HepG2 (cell line): Measurements from ENCODE around the gene THRSP. TPM values are rescaled to one million over a fixed set of nuclear protein-coding genes. Genes with fewer than 3 reads are reported as not detected.

Experiments used
- ATAC-seq: fragments of 200-7000 bp; cut with Tn5 transposase; 3 replicates; pipeline ENCODE4 v1.9.1; 2020; ENCODE audit warnings: mild to moderate bottlenecking, moderate library complexity
- BruUV-seq: library from RNA; stranded (reverse); fragments of 400-500 nt; replicated peaks from 2 replicates; lab custom pipeline; 2021; lab: Mats Ljungman, UMichigan
- CTCF ChIA-PET: fragments of 300-600 bp; formaldehyde crosslinking; extraction: SDS; loops from one replicate; lab custom pipeline; 2021; ENCODE audit warnings: low total read pairs, inconsistent platforms, low intra/inter-chr PET ratio; lab: Yijun Ruan, JAX
- POLR2A ChIA-PET: fragments of 350-600 bp; sonication (Branson Sonifier 250); formaldehyde crosslinking; loops from one replicate; lab custom pipeline; 2020; ENCODE audit warnings: antibody characterized with exemption, inconsistent platforms; lab: Yijun Ruan, JAX
- DNase-seq: peaks from one replicate; pipeline ENCODE4 v3.0.0-alpha.2; 2015; ENCODE audit warnings: low spot score
- FAIRE-seq: peaks from 3 replicates; lab custom pipeline; 2011; peaks lifted over from hg19 to GRCh38; lab: Jason Lieb, UNC
- H2AFZ ChIP-seq: one replicate; pipeline ENCODE4 v1.6.1; 2011; ENCODE audit warnings: low read length, inconsistent platforms
- H3K27ac ChIP-seq: fragments of 300-600 bp; 3 replicates; pipeline ENCODE4 v1.8.0; 2011; ENCODE audit warnings: mixed run types, mild to moderate bottlenecking, mixed read lengths, low read length, inconsistent platforms; ENCODE audit not compliant: insufficient read depth; ENCODE audit errors: extremely low read length
- H3K27me3 ChIP-seq, 2 experiments: fragments of 200-600 bp in 1 of 2; 2 replicates in 1 of 2; 3 replicates in 1 of 2; pipeline versions ENCODE4 v1.6.0 to v1.8.0; 2011; ENCODE audit warnings: low read length in 2 of 2, mild to moderate bottlenecking in 2 of 2, moderate library complexity in 2 of 2, inconsistent platforms in 1 of 2; ENCODE audit not compliant: insufficient read depth in 2 of 2, control insufficient read depth in 1 of 2
- H3K36me3 ChIP-seq, 2 experiments: fragments of 200-600 bp in 1 of 2; replicated peaks in 1 of 2; 2 replicates in 1 of 2; 3 replicates in 1 of 2; pipeline versions ENCODE4 v1.5.1 to v1.8.0; 2011; ENCODE audit warnings: low read length in 2 of 2, inconsistent platforms in 1 of 2; ENCODE audit not compliant: insufficient read depth in 2 of 2, control insufficient read depth in 1 of 2
- H3K4me1 ChIP-seq: 2 replicates; pipeline ENCODE4 v1.5.1; 2012; ENCODE audit warnings: low read length, inconsistent platforms; ENCODE audit not compliant: insufficient read depth
- H3K4me2 ChIP-seq: 2 replicates; pipeline ENCODE4 v1.6.0; 2011; ENCODE audit warnings: low read depth, low read length, inconsistent platforms
- H3K4me3 ChIP-seq, 3 experiments: fragments of 200-600 bp in 1 of 3; sonication (generic), shearing (Covaris generic) in 1 of 3; replicated peaks in 1 of 3; 2 replicates each; pipeline ENCODE4 v1.5.1; 2011 to 2016; ENCODE audit warnings: low read length in 3 of 3, inconsistent platforms in 2 of 3, low read depth in 2 of 3, mild to moderate bottlenecking in 2 of 3, control low read depth in 1 of 3, mixed read lengths in 1 of 3; ENCODE audit not compliant: insufficient read depth in 1 of 3
- H3K79me2 ChIP-seq: one replicate; pipeline ENCODE4 v1.6.1; 2011; ENCODE audit warnings: low read length, inconsistent platforms; ENCODE audit not compliant: insufficient read depth
- H3K9ac ChIP-seq: 2 replicates; pipeline ENCODE4 v1.6.0; 2011; ENCODE audit warnings: mild to moderate bottlenecking, low read depth, low read length, inconsistent platforms; ENCODE audit not compliant: insufficient read depth
- H3K9me3 ChIP-seq: 2 replicates; pipeline ENCODE4 v1.5.1; 2012; ENCODE audit warnings: mild to moderate bottlenecking, low read length
- H4K20me1 ChIP-seq: 2 replicates; pipeline ENCODE4 v1.6.0; 2011; ENCODE audit warnings: inconsistent platforms, mild to moderate bottlenecking, low read length, moderate library complexity; ENCODE audit not compliant: insufficient read depth
- ARID2 ChIP-seq: sonication (generic); formaldehyde crosslinking; IDR thresholded peaks from 2 replicates; pipeline ENCODE4 v1.8.1; 2022; ENCODE audit warnings: mild to moderate bottlenecking, missing genetic modification reagents, borderline replicate concordance
- ATF4 ChIP-seq, 2 experiments: fragments of 450-650 bp in 1 of 2; sonication (generic) in 1 of 2; formaldehyde crosslinking; IDR thresholded peaks; 2 replicates each; pipeline versions ENCODE4 v1.5.0 to v1.8.0; 2020 to 2022; ENCODE audit warnings: mild to moderate bottlenecking in 1 of 2, missing genetic modification reagents in 1 of 2
- E2F1 ChIP-seq: sonication (generic); formaldehyde crosslinking; IDR thresholded peaks from 2 replicates; pipeline ENCODE4 v1.5.0; 2020; ENCODE audit warnings: missing genetic modification reagents
- HDAC1 ChIP-seq: sonication (generic); formaldehyde crosslinking; IDR thresholded peaks from 2 replicates; pipeline ENCODE4 v1.5.1; 2020; ENCODE audit warnings: mild to moderate bottlenecking, missing genetic modification reagents
- MIER3 ChIP-seq: IDR thresholded peaks from 2 replicates; pipeline ENCODE4 v1.6.1; 2016; ENCODE audit warnings: missing compliant biosample characterization, borderline replicate concordance
- MTA1 ChIP-seq: sonication (generic); formaldehyde crosslinking; IDR thresholded peaks from 2 replicates; pipeline ENCODE4 v1.4.0; 2020; ENCODE audit warnings: missing genetic modification reagents, mild to moderate bottlenecking, borderline replicate concordance
- MTF2 ChIP-seq: sonication (generic); formaldehyde crosslinking; IDR thresholded peaks from 2 replicates; pipeline ENCODE4 v1.5.0; 2020; ENCODE audit warnings: missing genetic modification reagents, borderline replicate concordance
- NKX3-1 ChIP-seq: sonication (generic); formaldehyde crosslinking; IDR thresholded peaks from 2 replicates; pipeline ENCODE4 v1.5.0; 2020; ENCODE audit warnings: missing genetic modification reagents
- SMC3 ChIP-seq: IDR thresholded peaks from 2 replicates; pipeline ENCODE4 v1.6.1; 2011; ENCODE audit warnings: low read length, improper control_type of control experiment
- TCF12 ChIP-seq, 2 experiments: fragments of 450-650 bp in 1 of 2; sonication (generic) in 1 of 2; formaldehyde crosslinking in 1 of 2; IDR thresholded peaks; 2 replicates each; pipeline versions ENCODE4 v1.6.1 to v1.8.0; 2017 to 2022; ENCODE audit warnings: antibody characterized with exemption in 1 of 2, mild to moderate bottlenecking in 1 of 2, missing genetic modification reagents in 1 of 2, moderate library complexity in 1 of 2
- TEAD3 ChIP-seq: optimal IDR thresholded peaks from 2 replicates; pipeline ENCODE3; 2016; ENCODE audit warnings: borderline replicate concordance
- ZNF138 ChIP-seq: sonication (generic); formaldehyde crosslinking; IDR thresholded peaks from 2 replicates; pipeline ENCODE4 v1.5.0; 2020; ENCODE audit warnings: mild to moderate bottlenecking, low read depth, missing genetic modification reagents
- ZNF292 ChIP-seq: sonication (generic); formaldehyde crosslinking; IDR thresholded peaks from 2 replicates; pipeline ENCODE4 v1.8.1; 2022; ENCODE audit warnings: mild to moderate bottlenecking, low read depth, missing genetic modification reagents, borderline replicate concordance
- ZNF468 ChIP-seq: sonication (generic); formaldehyde crosslinking; IDR thresholded peaks from 2 replicates; pipeline ENCODE4 v1.8.0; 2022; ENCODE audit warnings: mild to moderate bottlenecking, moderate library complexity, missing genetic modification reagents
- ZNF746 ChIP-seq: sonication (generic); formaldehyde crosslinking; IDR thresholded peaks from 2 replicates; pipeline ENCODE4 v1.8.0; 2022; ENCODE audit warnings: mild to moderate bottlenecking, missing genetic modification reagents
- ZSCAN22 ChIP-seq: sonication (generic); formaldehyde crosslinking; IDR thresholded peaks from 2 replicates; pipeline ENCODE4 v1.4.0; 2020; ENCODE audit warnings: mild to moderate bottlenecking, missing genetic modification reagents
- WGBS: methylation state at CpG from one replicate; pipeline ENCODE4 v1.1.6; 2017; ENCODE audit warnings: low lambda C conversion rate; 5-methylcytosine and 5-hydroxymethylcytosine counted together
- in situ Hi-C: cut with HindIII; loops from 2 replicates; pipeline ENCODE4 v1.10.0; 2017; ENCODE audit warnings: low pct_unique_long_range_greater_than_20kb; ENCODE audit not compliant: extremely low pct_ligation_motif_present
- intact Hi-C: fragments of 100-400 bp; cut with micrococcal nuclease; formaldehyde crosslinking; loops from one replicate; pipeline ENCODE4 v1.10.0; 2022; ENCODE audit not compliant: unreplicated experiment
- polyA plus RNA-seq, 8 experiments: library from polyadenylated mRNA; depleted of rRNA in 3 of 8; stranded (reverse) in 7 of 8; unstranded in 1 of 8; fragments of >200 nt; fragmentation: Illumina TruSeq in 4 of 8; extraction: Trizol in 4 of 8; gene quantifications; 2 replicates each; pipeline versions ENCODE4 v1.2.1 to v1.2.3, GENCODE V29; 2011 to 2016; ENCODE audit warnings: low read depth in 4 of 8, missing spikeins in 1 of 8, mixed read lengths in 1 of 8; ENCODE audit not compliant: insufficient read depth in 1 of 8
- total RNA-seq, 5 experiments: library from RNA; depleted of rRNA; stranded (reverse); fragments of >200 nt; fragmentation: Illumina TruSeq; extraction: Trizol; gene quantifications; 2 replicates each; pipeline ENCODE4 v1.2.3, GENCODE V29; 2016; ENCODE audit warnings: low read depth in 1 of 5

Gene THRSP
- total and polyA plus RNA-seq, 2 of the 13 experiments (the other 11 are each of a cell fraction or from before 2014, with no cell fraction given): 0.13 to 0.58 TPM

GRCh38 chr11:78022397-78023396 is 41.0 kb upstream of the THRSP start, which contains the start of gene KCTD14:
TSS of gene KCTD14 (minus strand) at chr11:78023276. CDS start at chr11:78023249, 27 bp downstream.
- Histone ChIP-seq H2AFZ (no peak within 1 kb of the TSS), H3K79me2 (no peaks in the 10 kb centered on the region), H3K4me1 (peaks cover 50% of the 10 kb centered on the region), H3K27me3 (no peaks in the 10 kb centered on the region), H3K9me3 (no peaks in the 10 kb centered on the region), H3K36me3 (no peaks in the 10 kb centered on the region), H4K20me1 (no peaks in the 10 kb centered on the region), H3K4me3 (peak within 1 kb of the TSS; percentile 56 to 79 (median 67)), H3K27ac (peak within 1 kb of the TSS; percentile 63), H3K4me2 (peak within 1 kb of the TSS; percentile 82), H3K9ac (peak within 1 kb of the TSS; percentile 74)
- in situ Hi-C loops: no loop called here
- peak; percentile 94 for ATAC-seq
- BruUV-seq: no TSS peak
- peak; percentile 39 for FAIRE-seq
- 7% methylated on average over 27 of the region's 37 CpGs for WGBS
- intact Hi-C loops: no loop called here
- DNase-seq: peak; percentile 53
- ChIA-PET CTCF (no interaction called here), POLR2A (interaction anchor here (1.0 to 4.8 kb wide), 3 partner anchors 17 to 28 kb away, joined by 4 to 27 read pairs (median 12); partner anchors contain the start of gene INTS4)
- TF ChIP-seq ARID2 (CRISPR knock-in tag) (no peak), TCF12 (IDR thresholded peaks at IDR 0.05) (no peak), TCF12 (CRISPR knock-in tag; IDR thresholded peaks at IDR 0.05) (no peak), HDAC1 (CRISPR knock-in tag) (no peak), ZSCAN22 (CRISPR knock-in tag) (peak; percentile 36; the same call in 1 of the 2 replicates), TEAD3 (peak; percentile 38), ZNF292 (peak; percentile 88; the same call in 1 of the 2 replicates), MTF2 (CRISPR knock-in tag) (no peak), ZNF468 (0 out of 2 replicates have a peak, but pooled peaks have one; percentile 67), SMC3 (no peak), MTA1 (peak; percentile 87), ATF4 (CRISPR knock-in tag; IDR thresholded peaks at IDR 0.05) (peak in 1 of 2 experiments; percentile 66; a peak in 1 of 4 replicates), NKX3-1 (CRISPR knock-in tag) (0 out of 2 replicates have a peak, but pooled peaks have one; percentile 37), ZNF138 (0 out of 2 replicates have a peak, but pooled peaks have one; percentile 32), E2F1 (CRISPR knock-in tag) (no peak), ZNF746 (CRISPR knock-in tag) (0 out of 2 replicates have a peak, but pooled peaks have one; percentile 48), MIER3 (CRISPR knock-in tag) (no peak)
